GM12873 (cell line): Measurements from ENCODE around the gene JCAD.

ENCODE experiments used
- TF ChIP-seq, protein P1 (sequence below): IDR thresholded peaks from 2 replicates; pipeline ENCODE4 v1.5.1; 2012; ENCODE audit warnings: low read depth, mild to moderate bottlenecking, moderate library complexity, low read length, control low read depth; ENCODE audit not compliant: insufficient read depth; ENCODE audit errors: missing control alignments

JCAD gene

DNA sequence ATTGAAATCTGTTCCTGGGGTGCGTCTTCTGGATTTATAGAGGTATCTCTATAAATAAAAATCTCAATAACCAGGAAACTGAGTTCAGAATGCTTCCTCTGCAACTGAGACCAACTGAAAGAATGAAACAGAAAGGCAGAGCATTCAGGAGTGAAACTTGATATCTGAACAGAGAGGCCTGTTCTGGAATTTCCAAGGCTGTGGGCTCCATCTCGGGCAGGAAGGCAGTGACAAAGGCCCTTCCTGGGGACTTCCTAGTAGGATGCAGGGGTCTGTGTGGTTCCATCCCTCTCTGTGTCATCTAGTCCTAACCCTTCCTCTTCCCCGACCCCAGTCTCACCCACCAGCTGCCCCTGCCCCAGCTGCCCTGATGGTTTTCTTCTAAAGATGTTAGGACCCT is 52.0 kb downstream of the JCAD start:
- TF ChIP-seq, protein P1, sequence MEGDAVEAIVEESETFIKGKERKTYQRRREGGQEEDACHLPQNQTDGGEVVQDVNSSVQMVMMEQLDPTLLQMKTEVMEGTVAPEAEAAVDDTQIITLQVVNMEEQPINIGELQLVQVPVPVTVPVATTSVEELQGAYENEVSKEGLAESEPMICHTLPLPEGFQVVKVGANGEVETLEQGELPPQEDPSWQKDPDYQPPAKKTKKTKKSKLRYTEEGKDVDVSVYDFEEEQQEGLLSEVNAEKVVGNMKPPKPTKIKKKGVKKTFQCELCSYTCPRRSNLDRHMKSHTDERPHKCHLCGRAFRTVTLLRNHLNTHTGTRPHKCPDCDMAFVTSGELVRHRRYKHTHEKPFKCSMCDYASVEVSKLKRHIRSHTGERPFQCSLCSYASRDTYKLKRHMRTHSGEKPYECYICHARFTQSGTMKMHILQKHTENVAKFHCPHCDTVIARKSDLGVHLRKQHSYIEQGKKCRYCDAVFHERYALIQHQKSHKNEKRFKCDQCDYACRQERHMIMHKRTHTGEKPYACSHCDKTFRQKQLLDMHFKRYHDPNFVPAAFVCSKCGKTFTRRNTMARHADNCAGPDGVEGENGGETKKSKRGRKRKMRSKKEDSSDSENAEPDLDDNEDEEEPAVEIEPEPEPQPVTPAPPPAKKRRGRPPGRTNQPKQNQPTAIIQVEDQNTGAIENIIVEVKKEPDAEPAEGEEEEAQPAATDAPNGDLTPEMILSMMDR: no peak

DNA sequence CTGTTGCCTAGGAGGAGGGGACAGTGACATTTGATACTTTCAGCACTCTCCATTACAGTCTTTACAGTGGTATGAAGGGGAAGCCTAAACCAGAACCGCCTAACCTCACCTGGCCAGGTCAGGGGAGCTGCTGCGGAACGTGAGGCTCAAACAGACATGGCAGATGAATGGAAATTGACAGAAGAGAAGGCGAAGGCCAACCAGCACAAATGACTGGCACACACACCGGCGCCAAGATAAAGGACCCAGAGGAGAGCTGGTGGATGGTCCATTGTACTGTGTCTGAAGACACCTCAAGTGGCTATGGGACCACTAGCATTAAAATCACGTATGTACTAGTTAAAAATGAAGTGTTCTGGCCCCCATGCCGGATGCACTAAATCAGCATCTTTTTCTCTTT is 53.0 kb downstream of the JCAD start:
- TF ChIP-seq, protein P1: no peak

DNA sequence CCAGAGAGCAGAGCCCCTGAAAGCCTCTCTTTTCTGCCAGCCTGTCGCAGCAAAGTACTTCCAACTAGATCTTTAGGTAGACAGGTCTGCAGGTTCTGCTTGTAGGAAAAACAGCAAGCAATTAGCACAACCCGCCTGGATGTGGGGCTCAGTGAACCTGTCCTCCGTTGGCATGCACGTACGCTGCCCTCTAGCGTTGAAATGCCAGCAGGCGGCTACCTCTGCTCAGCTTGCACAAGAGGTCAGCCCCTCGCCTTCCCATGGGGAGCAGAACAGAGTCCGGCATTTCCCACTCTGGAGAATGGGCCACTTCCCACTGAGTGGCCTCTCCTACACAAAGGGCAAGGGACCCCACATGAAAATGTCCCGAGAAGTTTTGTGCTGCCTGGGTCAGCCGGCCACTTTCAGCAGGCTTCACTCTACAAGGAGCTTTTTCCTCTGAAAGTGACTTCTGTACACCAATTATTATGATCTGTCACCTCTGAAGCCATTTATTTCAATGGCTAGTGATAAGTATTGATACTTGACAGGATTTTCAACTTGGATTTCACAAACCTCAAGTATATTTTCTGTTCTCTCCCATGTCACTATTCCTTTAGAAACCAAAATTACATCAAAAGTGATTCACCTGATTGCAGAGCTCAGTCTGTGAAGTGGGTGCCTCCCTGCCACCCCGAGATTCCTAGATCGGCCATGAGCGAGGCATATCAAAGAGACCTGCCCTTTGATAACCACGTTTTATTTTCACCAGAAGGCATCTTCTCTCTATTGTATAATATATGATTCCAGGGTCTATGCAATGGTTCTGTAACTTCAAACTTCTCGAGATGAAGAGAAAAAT is 56.7 kb downstream of the JCAD start:
- TF ChIP-seq, protein P1: peak; percentile 94

DNA sequence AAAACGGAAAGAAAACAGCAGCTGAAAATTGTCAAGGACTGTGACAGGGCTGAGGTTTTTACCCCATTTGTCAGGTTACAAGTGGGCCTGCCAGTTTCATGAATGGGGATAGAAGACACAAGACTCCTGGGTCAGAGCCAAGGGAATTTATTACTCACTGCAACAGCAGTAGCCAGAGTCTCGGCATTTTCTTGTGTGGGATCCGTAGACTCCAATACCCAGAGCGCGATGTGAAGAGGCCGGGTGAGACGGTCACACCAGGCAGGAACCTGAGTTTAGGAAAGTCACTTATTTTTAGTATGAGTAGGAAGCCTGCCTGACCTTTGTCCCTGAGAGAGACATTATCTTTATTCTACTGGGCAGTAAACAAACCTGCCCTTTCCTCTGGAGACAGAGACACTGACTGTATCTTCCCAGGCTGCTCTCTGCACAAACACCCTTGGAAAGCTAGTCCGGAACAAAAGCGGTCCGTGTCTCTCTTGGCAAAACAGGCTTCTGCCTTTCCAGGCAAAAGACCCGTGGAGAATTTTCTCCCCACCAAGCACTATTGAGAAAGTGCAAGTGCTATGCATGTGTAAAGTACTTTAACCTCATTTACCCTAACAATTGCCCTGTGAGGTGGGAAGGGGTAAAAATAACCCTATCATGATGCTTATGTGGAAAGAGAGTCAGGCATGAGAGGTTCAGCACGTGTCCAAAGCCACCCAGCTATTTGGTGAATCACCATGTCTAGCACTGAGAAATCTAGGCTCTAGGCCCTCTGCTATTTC is 58.4 kb downstream of the JCAD start:
- TF ChIP-seq, protein P1: no peak

DNA sequence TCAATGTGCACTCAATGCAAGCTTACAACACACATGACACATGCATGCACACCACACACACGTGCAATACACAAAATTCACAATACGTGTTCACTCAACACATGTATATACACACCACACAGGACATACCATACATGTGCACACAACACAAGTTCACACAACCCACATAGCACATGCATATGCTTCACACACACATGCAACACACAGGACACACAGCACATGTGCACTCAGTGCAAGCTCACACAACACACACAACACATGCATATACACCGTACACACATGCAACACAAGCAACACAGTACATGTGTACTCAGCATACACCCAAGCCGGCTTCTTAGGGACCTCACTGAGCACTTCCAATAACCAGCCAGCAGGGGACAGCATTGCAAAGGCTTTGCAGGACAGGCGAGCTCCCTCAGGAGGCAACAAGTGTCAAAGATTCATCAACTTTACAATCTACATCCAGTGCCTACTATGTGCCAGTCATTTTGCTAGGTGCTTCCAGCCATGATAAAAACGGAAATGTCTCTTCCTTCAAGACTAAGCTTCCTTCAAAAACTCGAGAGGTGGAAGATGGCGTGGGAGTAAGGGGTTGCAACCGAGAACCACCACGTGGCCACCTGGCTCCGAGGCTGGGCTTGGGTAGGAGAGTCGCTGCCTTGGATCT is 61.1 kb downstream of the JCAD start:
- TF ChIP-seq, protein P1: peak; percentile 100

DNA sequence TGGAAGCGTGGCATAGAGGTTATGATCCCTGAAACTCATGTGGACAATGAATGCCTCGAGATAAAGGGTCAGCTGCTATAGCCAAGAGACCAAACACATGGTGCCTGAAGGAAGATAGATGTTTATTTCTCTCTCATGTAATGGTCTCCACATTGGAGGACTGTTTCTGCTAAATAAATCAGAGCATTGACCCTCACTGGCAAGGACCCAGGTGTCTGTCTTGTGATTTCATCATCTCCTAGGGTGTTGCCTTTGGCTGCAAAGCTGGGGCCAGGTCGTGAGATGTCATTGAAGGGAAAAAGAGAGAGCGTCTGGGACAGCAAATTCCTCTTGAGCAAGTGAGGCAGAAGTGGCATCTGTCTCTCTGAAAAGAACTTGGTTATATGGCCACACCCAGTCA is 64.6 kb downstream of the JCAD start:
- TF ChIP-seq, protein P1: no peak
